SH-SY5Y (cell line): ENCODE data around the gene ADARB2.

Experiments used
- GATA2 ChIP-seq: IDR thresholded peaks from 2 replicates; pipeline ENCODE4 v1.6.1; 2011; ENCODE audit warnings: mild to moderate bottlenecking, low read depth, low read length
- GATA3 ChIP-seq: IDR thresholded peaks from 2 replicates; pipeline ENCODE4 v1.6.1; 2011; ENCODE audit warnings: low read depth, mild to moderate bottlenecking, low read length, moderate library complexity

ADARB2 gene

GRCh38 chr10:1581189-1581588, 156.1 kb downstream of the ADARB2 start:
- no peak for TF ChIP-seq GATA2
- no peak for TF ChIP-seq GATA3

GRCh38 chr10:1579671-1580070, 157.7 kb downstream of the ADARB2 start:
- TF ChIP-seq GATA2 (no peak), GATA3 (no peak)

- TF ChIP-seq GATA3 (no peak), GATA2 (no peak)
These were observed 158.2 kb downstream of the ADARB2 start for GRCh38 chr10:1579141-1579491.

GRCh38 chr10:1578392-1579140, 158.8 kb downstream of the ADARB2 start:
- TF ChIP-seq GATA2 = no peak
- no peak for TF ChIP-seq GATA3

- no peak for TF ChIP-seq GATA2
- TF ChIP-seq GATA3 = no peak
These were observed 159.4 kb downstream of the ADARB2 start for GRCh38 chr10:1577945-1578344.

GRCh38 chr10:1577373-1577770, 160.0 kb downstream of the ADARB2 start:
- TF ChIP-seq GATA2 (no peak), GATA3 (no peak)

- TF ChIP-seq GATA3 = no peak
- TF ChIP-seq GATA2 = no peak
These were observed 160.6 kb downstream of the ADARB2 start for GRCh38 chr10:1576467-1577372.

- TF ChIP-seq GATA2 = no peak
- TF ChIP-seq GATA3 = no peak
These were observed 161.7 kb downstream of the ADARB2 start for GRCh38 chr10:1575481-1576244.

GRCh38 chr10:1574719-1575118, 162.6 kb downstream of the ADARB2 start:
- no peak for TF ChIP-seq GATA3
- no peak for TF ChIP-seq GATA2

GRCh38 chr10:1573981-1574380, 163.3 kb downstream of the ADARB2 start:
- no peak for TF ChIP-seq GATA2
- no peak for TF ChIP-seq GATA3

GRCh38 chr10:1573334-1573969, 163.9 kb downstream of the ADARB2 start:
- TF ChIP-seq GATA3 = no peak
- no peak for TF ChIP-seq GATA2

- TF ChIP-seq GATA3 = no peak
- no peak for TF ChIP-seq GATA2
These were observed 164.6 kb downstream of the ADARB2 start for GRCh38 chr10:1572519-1573333.
